ENCODE data around the gene PEX3. TPM values are rescaled to one million over a fixed set of nuclear protein-coding genes. Genes with fewer than 3 reads are reported as not detected.

The PEX3 gene
- total RNA-seq, 1 experiment from 2014 or later = 17.9 TPM

DNA sequence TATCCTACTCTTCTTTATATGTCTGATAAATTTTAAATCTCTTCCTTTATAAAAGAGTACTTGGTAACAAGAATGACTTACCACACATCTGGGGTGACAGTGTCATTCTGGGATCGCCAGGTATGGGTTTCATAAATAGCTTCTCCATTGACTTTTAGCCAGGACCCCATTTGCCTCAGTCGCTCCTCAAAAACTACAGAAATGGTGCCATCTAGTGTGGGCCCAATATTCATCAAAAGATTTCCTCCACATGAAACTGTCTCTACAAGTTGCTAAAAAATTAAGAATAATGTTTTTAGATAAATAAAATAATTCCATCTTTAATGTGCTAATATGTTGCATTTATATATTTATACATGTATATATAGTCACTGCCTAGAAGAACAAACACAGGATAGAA is 51.2 kb downstream of the PEX3 start:
- Histone ChIP-seq H2AK5ac (ENCODE audit: insufficient read length, low read length) (no peak overlapping the region), H3T11ph (ENCODE audit: low read length) (no peak overlapping the region), H3K18ac (ENCODE audit: insufficient read length, low read depth, low read length) (no peak overlapping the region), H4K8ac (replicated peaks; ENCODE audit: insufficient read length, low read depth, low read length) (no peak overlapping the region), H3K23ac (ENCODE audit: insufficient read length, low read depth, low read length) (no peak overlapping the region), H2BK120ac (ENCODE audit: low read depth, low read length, poor library complexity, severe bottlenecking) (no peak overlapping the region), H2BK15ac (ENCODE audit: low read depth, low read length) (no peak overlapping the region), H4K91ac (ENCODE audit: insufficient read length, low read depth, low read length) (no peak overlapping the region), H3K79me1 (ENCODE audit: insufficient read depth, low read depth, low read length, poor library complexity, severe bottlenecking) (no peaks in the 10 kb centered on the region), H4K20me1 (ENCODE audit: control insufficient read depth, insufficient read depth, insufficient read length) (no peaks in the 10 kb centered on the region), H2BK20ac (ENCODE audit: low read depth, low read length, poor library complexity, severe bottlenecking) (no peak overlapping the region), H3K27me3 (ENCODE audit: insufficient read depth, low read length) (no peaks in the 10 kb centered on the region), H3K4me2 (ENCODE audit: insufficient read depth, insufficient read length, low read length) (no peak overlapping the region), H3K9ac (ENCODE audit: extremely low read depth, insufficient read length, low read length) (no peak overlapping the region), H4K5ac (ENCODE audit: insufficient read length, low read depth, low read length) (no peak overlapping the region), H3K56ac (ENCODE audit: insufficient read length, low read depth, low read length) (no peak overlapping the region), H3K9me3 (ENCODE audit: control insufficient read depth, low read depth, low read length) (no peaks in the 10 kb centered on the region), H3K14ac (ENCODE audit: insufficient read depth, low read length) (no peak overlapping the region), H3K23me2 (ENCODE audit: insufficient read length, low read depth, low read length, poor library complexity, severe bottlenecking) (no peaks in the 10 kb centered on the region), H3K4me1 (ENCODE audit: insufficient read depth, low read length) (no peaks in the 10 kb centered on the region), H3K79me2 (ENCODE audit: insufficient read depth, low read length) (no peaks in the 10 kb centered on the region), H3K27ac (ENCODE audit: insufficient read length, low read depth, low read length) (no peak overlapping the region), H2BK12ac (ENCODE audit: insufficient read length, low read depth, low read length) (no peak overlapping the region), H2AFZ (ENCODE audit: low read length) (no peak overlapping the region), H3K4ac (ENCODE audit: low read depth, low read length) (no peak overlapping the region), H2BK5ac (ENCODE audit: insufficient read length, low read length) (no peak overlapping the region)
- TF ChIP-seq, protein P1, sequence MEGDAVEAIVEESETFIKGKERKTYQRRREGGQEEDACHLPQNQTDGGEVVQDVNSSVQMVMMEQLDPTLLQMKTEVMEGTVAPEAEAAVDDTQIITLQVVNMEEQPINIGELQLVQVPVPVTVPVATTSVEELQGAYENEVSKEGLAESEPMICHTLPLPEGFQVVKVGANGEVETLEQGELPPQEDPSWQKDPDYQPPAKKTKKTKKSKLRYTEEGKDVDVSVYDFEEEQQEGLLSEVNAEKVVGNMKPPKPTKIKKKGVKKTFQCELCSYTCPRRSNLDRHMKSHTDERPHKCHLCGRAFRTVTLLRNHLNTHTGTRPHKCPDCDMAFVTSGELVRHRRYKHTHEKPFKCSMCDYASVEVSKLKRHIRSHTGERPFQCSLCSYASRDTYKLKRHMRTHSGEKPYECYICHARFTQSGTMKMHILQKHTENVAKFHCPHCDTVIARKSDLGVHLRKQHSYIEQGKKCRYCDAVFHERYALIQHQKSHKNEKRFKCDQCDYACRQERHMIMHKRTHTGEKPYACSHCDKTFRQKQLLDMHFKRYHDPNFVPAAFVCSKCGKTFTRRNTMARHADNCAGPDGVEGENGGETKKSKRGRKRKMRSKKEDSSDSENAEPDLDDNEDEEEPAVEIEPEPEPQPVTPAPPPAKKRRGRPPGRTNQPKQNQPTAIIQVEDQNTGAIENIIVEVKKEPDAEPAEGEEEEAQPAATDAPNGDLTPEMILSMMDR (conservative IDR thresholded peaks at IDR 0.05) = peak; percentile 21; the same call in 1 of the 3 replicates
- Mint-ChIP-seq H3K9me3 (no peaks in the 10 kb centered on the region), H3K27ac (no peak overlapping the region), H3K36me3 (ENCODE audit: insufficient read depth in 1 of 3, low read depth in 3 of 3) (peaks cover 18 to 78% (median 57%) of the 10 kb centered on the region in 3 experiments), H3K27me3 (ENCODE audit: low read depth) (no peaks in the 10 kb centered on the region), H3K4me1 (no peaks in the 10 kb centered on the region), H3K4me3 (no peak overlapping the region)
- DNase-seq = no peak
- no CpG with 5 or more reads among the region's 2 CpGs for WGBS (ENCODE audit: extremely low coverage, insufficient read length, low lambda C conversion rate)
